PC-3 (cell line): ENCODE measurements around the gene AKNA.

ENCODE experiments used
- EZH2phosphoT487 ChIP-seq: fragments of 300-600 bp; sonication (generic); IDR thresholded peaks from 2 replicates; pipeline ENCODE4 v1.6.1; 2018; ENCODE audit warnings: mild to moderate bottlenecking, antibody characterized with exemption, low read length, borderline replicate concordance
- TF ChIP-seq, protein P1 (sequence below): fragments of 300-600 bp; sonication (generic); conservative IDR thresholded peaks from 2 replicates; pipeline ENCODE4 v1.5.1; 2017; ENCODE audit warnings: antibody characterized with exemption, low read depth, mild to moderate bottlenecking, low read length

DNA sequence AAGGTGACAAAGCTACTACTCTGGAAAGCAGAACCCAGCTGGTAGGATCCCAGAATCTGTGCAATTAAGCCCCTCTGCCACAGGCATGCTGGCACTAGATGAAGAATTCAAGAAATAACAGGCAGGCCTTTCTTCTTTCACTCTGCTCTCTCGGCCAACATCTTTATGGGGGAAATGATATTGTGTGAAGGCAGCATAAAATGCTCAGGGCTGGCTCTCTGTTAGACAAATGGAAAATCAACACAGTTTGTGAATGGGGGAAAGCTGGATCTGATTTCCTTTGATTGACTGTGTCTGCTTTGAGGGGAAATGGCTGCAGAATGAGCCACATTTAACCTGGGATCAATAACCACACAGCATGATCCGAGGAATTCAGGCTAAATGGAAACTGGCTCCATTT lies 29.1 kb upstream of the AKNA start:
- TF ChIP-seq, protein P1, sequence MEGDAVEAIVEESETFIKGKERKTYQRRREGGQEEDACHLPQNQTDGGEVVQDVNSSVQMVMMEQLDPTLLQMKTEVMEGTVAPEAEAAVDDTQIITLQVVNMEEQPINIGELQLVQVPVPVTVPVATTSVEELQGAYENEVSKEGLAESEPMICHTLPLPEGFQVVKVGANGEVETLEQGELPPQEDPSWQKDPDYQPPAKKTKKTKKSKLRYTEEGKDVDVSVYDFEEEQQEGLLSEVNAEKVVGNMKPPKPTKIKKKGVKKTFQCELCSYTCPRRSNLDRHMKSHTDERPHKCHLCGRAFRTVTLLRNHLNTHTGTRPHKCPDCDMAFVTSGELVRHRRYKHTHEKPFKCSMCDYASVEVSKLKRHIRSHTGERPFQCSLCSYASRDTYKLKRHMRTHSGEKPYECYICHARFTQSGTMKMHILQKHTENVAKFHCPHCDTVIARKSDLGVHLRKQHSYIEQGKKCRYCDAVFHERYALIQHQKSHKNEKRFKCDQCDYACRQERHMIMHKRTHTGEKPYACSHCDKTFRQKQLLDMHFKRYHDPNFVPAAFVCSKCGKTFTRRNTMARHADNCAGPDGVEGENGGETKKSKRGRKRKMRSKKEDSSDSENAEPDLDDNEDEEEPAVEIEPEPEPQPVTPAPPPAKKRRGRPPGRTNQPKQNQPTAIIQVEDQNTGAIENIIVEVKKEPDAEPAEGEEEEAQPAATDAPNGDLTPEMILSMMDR: no peak
- no peak for TF ChIP-seq EZH2phosphoT487
